K562 (cell line): ENCODE data around the gene TTC39A.

ENCODE experiments used
- CHD2 ChIP-seq: IDR thresholded peaks from 2 replicates; pipeline ENCODE4 v1.6.1; 2011; ENCODE audit warnings: low read depth, low read length
- ZNF124 ChIP-seq: sonication (generic); formaldehyde crosslinking; IDR thresholded peaks from 2 replicates; pipeline ENCODE4 v1.8.1; 2022; ENCODE audit warnings: missing genetic modification reagents

- no peak for TF ChIP-seq ZNF124 (CRISPR knock-in tag)
- TF ChIP-seq CHD2 = no peak
Observed at GRCh38 chr1:51317798-51318197, 12.6 kb downstream of the TTC39A start.
